Forelimb muscle (tissue), 1 donor: ENCODE measurements around the gene BRINP2. TPM values are rescaled to one million over a fixed set of nuclear protein-coding genes. Genes with fewer than 3 reads are reported as not detected.

Source experiments
- DNase-seq: peaks from one replicate; pipeline ENCODE4 v3.0.0-alpha.2; 2013; ENCODE audit warnings: low read depth
- polyA plus RNA-seq: library from polyadenylated mRNA; unstranded; fragments of 120-200 nt; gene quantifications from one replicate; pipeline ENCODE4 v1.2.1, GENCODE V29; 2013; ENCODE audit not compliant: insufficient read length

The BRINP2 gene
- polyA plus RNA-seq: 0.35 TPM

DNA sequence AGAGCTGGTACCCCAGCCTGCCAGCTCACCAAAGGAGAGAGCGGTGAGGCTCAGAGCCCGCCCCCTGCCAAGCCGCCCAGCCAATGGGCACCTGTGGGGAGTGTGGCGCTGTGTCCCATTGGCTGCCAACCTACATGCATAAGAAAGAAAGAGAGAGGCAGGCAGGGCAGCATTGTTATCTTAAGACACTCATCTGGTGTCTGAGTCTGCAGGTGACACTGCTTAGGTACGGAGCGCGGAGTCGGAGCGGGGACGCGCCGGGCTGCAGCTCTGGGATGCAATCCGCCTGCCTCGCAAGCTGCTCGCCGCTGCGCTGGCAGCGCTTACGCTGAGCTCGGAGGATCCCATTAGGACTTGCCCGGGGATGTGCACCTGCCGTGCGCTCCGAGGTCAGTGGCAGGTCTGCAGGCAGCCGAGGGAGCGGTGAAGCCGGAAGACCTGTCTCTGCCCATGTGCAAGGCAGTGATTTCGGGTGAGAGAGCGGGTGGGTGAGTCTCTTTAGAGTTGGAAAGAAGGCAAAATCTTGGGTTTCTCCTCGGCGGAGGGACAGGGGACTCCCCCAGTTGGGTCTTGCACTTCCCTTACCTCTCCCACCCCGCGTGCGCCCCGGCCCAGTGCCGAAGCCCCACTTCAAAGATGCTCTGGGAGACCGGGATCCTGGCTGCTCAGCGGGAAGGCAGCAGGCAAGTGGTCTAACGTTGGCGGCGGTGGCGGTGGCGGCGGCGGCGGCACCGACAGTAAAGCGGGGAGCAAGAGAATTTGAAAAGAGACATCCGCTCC is at the start of gene BRINP2:
Gene BRINP2 (plus strand): TSS at position 203 of the 780 bp plus-strand sequence. CDS start 58,919 bp downstream, outside the sequence.
- no peak for DNase-seq

GRCh38 chr1:177122461-177123251 is 48.1 kb upstream of the BRINP2 start:
- DNase-seq: no peak

- DNase-seq: no peak
Observed at GRCh38 chr1:177124577-177125278, 46.0 kb upstream of the BRINP2 start.

GRCh38 chr1:177126267-177126666 is 44.5 kb upstream of the BRINP2 start:
- DNase-seq: no peak

- DNase-seq: no peak
Observed at GRCh38 chr1:177128665-177129281, 42.0 kb upstream of the BRINP2 start.

DNA sequence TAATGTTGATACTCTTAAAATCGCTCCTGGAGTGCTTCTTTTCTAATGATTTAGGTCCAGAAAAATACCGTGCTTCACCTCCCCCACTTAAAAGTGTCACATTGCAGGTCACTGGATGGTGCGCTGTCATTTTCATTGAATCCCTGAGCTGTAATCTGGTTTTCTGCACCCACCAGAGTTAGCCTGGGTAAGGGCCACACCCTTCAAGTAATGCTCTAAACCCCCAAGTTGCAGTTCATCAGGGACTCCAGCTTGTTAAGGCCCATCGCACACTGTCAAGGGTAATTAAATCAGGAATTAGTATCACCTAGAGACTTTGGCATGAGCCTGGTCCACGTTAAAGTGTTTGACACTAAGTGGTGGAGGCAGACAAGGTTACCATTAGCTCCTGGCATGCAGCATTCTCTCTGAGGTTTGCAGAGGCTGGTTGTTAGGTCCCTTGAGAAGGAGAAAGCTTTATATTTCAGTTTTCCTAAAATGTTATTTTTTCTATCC is 40.3 kb upstream of the BRINP2 start:
- no peak for DNase-seq

GRCh38 chr1:177131723-177132122 is 39.0 kb upstream of the BRINP2 start:
- DNase-seq: no peak

- no peak for DNase-seq
Observed at GRCh38 chr1:177132141-177132540, 38.6 kb upstream of the BRINP2 start.

DNA sequence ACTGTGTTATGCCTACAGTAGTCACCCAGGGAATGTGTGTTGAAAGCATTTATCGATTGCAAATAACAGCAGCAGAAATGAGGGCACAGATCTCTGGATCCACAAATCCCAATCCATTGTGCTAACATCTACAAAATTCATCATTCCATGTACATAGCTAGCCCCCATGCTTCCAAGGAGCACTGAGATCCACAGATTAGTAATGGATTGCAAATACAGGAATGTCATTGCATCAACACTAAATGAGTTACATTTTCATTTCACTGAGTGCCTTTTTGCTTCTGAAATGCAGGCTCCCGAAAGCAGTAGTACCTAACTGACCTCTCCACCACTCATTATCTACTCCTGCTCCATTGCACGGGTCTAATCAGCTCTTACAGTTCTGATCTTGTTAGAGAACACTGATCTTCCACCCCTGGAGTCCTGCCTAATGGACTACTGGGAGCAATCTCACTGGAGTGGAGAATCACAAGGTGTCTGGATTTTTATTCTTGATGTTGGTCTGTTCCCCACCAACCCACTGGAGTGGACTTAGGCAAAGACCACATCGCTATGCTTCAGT is 36.7 kb upstream of the BRINP2 start:
- no peak for DNase-seq

- DNase-seq: no peak
Observed at GRCh38 chr1:177135250-177135649, 35.5 kb upstream of the BRINP2 start.

- DNase-seq: no peak
Observed at GRCh38 chr1:177137814-177138213, 32.9 kb upstream of the BRINP2 start.

DNA sequence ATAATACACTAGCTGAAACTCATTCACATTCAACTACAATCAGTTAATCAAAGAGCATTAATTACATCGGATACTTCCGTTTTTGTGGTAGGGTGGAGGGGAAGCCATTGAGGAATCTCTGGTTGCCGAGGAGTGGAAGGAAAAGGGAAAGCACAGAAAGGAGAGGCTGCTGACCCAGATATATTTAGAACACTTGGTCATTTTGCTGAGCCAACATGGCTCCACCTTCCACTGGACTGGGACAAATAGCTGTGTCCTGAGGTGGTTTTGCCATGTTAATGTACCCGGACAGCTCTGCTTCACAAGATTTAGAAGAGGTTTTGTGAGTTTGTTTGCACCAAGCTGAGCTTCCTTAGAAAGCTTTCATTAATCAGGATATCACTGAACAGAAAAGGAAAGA is 32.4 kb upstream of the BRINP2 start:
- no peak for DNase-seq

- DNase-seq: no peak
Observed at GRCh38 chr1:177142010-177142409, 28.7 kb upstream of the BRINP2 start.

GRCh38 chr1:177142791-177143271 is 27.9 kb upstream of the BRINP2 start:
- DNase-seq: no peak

DNA sequence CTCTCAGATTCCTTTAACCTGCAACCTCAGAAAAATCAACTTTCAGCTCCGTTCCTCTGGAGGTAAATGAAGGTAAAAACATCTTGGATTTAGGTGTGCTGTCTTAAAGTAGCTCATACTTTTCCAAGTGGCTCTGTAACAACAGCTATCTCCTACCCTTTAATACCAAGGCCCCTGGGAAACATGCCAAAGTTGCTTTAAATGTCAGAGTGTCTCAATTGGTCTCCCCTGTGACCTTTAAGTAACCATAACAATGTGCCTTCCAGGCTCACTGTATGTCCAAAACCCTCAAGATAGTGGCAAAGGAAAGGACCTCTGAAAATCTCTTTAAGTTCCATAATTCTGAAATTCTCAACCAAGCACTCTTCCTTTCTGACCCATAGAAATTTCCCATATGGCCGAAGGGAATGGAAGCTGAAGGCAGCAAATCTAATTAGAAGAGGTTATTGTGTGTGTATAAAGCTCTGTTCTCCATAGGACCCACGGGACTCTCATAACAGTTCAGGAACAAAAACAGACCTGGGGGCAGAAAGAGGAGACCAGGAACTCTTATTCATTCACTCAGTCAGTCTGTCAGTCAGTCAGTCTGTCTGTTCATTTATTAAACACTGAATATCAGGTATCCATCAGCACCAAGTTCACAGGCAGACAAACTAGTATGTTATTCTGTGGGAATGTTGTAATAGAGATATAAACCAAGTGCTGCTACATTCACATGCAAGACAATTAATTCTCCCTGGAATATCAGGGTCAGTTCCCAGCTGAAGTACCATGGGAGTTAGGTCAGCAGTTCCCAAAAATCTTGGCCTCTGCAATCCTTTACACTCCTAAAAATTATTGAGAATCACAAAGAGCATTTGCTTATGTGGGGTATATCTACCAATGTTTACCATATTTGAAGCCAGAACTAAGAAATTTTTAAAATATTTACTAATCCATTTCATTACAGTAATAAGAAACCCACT is 25.4 kb upstream of the BRINP2 start:
- DNase-seq: no peak

- no peak for DNase-seq
Observed at GRCh38 chr1:177146499-177146898, 24.3 kb upstream of the BRINP2 start.

GRCh38 chr1:177162243-177162642 is 8.5 kb upstream of the BRINP2 start:
- DNase-seq: no peak

- DNase-seq: no peak
Observed at GRCh38 chr1:177163844-177164379, 6.8 kb upstream of the BRINP2 start.

GRCh38 chr1:177164380-177165068 is 6.2 kb upstream of the BRINP2 start, which contains the start of gene ASTN1:
Gene ASTN1, minus strand, starts transcription at chr1:177164712. Its CDS starts 36 bp downstream, at chr1:177164676.
- no peak for DNase-seq
